Panc1 (cell line): ENCODE measurements around the gene EMC1. TPM values are rescaled to one million over a fixed set of nuclear protein-coding genes. Genes with fewer than 3 reads are reported as not detected.

ENCODE experiments used
- ATAC-seq: fragments of 200-7000 bp; cut with Tn5 transposase; 2 replicates; pipeline ENCODE4 v1.9.1; 2020; ENCODE audit warnings: mild to moderate bottlenecking, moderate library complexity
- BruUV-seq: library from RNA; stranded (reverse); fragments of 400-500 nt; replicated peaks from 2 replicates; lab custom pipeline; 2021; lab: Mats Ljungman, UMichigan
- CTCF ChIA-PET: fragments of 300-600 bp; sonication (Branson Sonifier 250); formaldehyde crosslinking; loops from one replicate; lab custom pipeline; 2022; ENCODE audit warnings: antibody characterized with exemption; lab: Charles Lee
- POLR2A ChIA-PET: fragments of 300-600 bp; sonication (Branson Sonifier 250); formaldehyde crosslinking; loops from one replicate; lab custom pipeline; 2022; ENCODE audit warnings: antibody characterized with exemption; lab: Charles Lee
- DNase-seq: peaks from one replicate; pipeline ENCODE4 v3.0.0-alpha.2; 2010; ENCODE audit warnings: low read depth, low spot score
- H3K27ac ChIP-seq: 2 replicates; pipeline ENCODE4 v1.5.1; 2011; ENCODE audit warnings: mild to moderate bottlenecking, low read length, inconsistent platforms
- H3K27me3 ChIP-seq: fragments of 200-500 bp; sonication (Bioruptor generic); 2 replicates; pipeline ENCODE4 v1.6.0; 2014; ENCODE audit warnings: low read length, inconsistent platforms; ENCODE audit not compliant: control insufficient read depth, insufficient read depth
- H3K36me3 ChIP-seq: fragments of 200-500 bp; sonication (Bioruptor generic); 2 replicates; pipeline ENCODE4 v1.5.1; 2014; ENCODE audit warnings: inconsistent platforms, mild to moderate bottlenecking, low read length, moderate library complexity; ENCODE audit not compliant: control insufficient read depth, insufficient read depth
- H3K4me1 ChIP-seq: 2 replicates; pipeline ENCODE4 v1.5.1; 2011; ENCODE audit warnings: inconsistent platforms, mild to moderate bottlenecking, low read length, moderate library complexity; ENCODE audit not compliant: control insufficient read depth, insufficient read depth
- H3K4me3 ChIP-seq, 2 experiments: 2 replicates each; pipeline ENCODE4 v1.5.1; 2011 to 2012; ENCODE audit warnings: low read depth in 2 of 2, low read length in 2 of 2, mild to moderate bottlenecking in 2 of 2, inconsistent platforms in 1 of 2, moderate library complexity in 1 of 2
- H3K9me3 ChIP-seq: fragments of 200-500 bp; sonication (Bioruptor generic); 2 replicates; pipeline ENCODE4 v1.5.1; 2014; ENCODE audit warnings: low read depth, mild to moderate bottlenecking, inconsistent platforms, low read length, moderate library complexity; ENCODE audit not compliant: control insufficient read depth, insufficient read depth
- CTCF ChIP-seq: fragments of 450-650 bp; IDR thresholded peaks from 2 replicates; pipeline ENCODE4 v1.5.1; 2017; ENCODE audit warnings: mild to moderate bottlenecking
- POLR2AphosphoS5 ChIP-seq: IDR thresholded peaks from 2 replicates; pipeline ENCODE4 v1.6.1; 2012; ENCODE audit warnings: mild to moderate bottlenecking, low read depth, low read length, moderate library complexity
- REST ChIP-seq, 2 experiments: IDR thresholded peaks; 2 replicates each; pipeline ENCODE4 v1.6.1; 2011 to 2012; ENCODE audit warnings: low read depth in 2 of 2, control low read depth in 1 of 2, low read length in 1 of 2, mild to moderate bottlenecking in 1 of 2, moderate library complexity in 1 of 2; ENCODE audit not compliant: insufficient read depth in 1 of 2
- SIN3A ChIP-seq: IDR thresholded peaks from 2 replicates; pipeline ENCODE4 v1.6.1; 2012; ENCODE audit warnings: low read depth, mild to moderate bottlenecking, low read length, moderate library complexity, borderline replicate concordance; ENCODE audit not compliant: insufficient read depth
- TCF7L2 ChIP-seq: IDR thresholded peaks from 2 replicates; pipeline ENCODE4 v1.6.1; 2011; ENCODE audit warnings: mild to moderate bottlenecking, low read depth, low read length, inconsistent platforms
- in situ Hi-C: cut with HindIII; loops from 2 replicates; pipeline ENCODE4 v1.10.0; 2016; ENCODE audit warnings: low sequenced_read_pairs, low pct_unique_long_range_greater_than_20kb
- intact Hi-C: fragments of 100-400 bp; cut with micrococcal nuclease; formaldehyde crosslinking; loops from one replicate; pipeline ENCODE4 v1.10.0; 2022; ENCODE audit not compliant: unreplicated experiment
- total RNA-seq: library from RNA; stranded (reverse); gene quantifications from one replicate; pipeline ENCODE4 v1.2.1, GENCODE V29; 2021; ENCODE audit not compliant: unreplicated experiment

Gene EMC1
- total RNA-seq, 1 experiment from 2014 or later: 103 TPM

GRCh38 chr1:19191811-19192210 is 59.5 kb downstream of the EMC1 start:
- in situ Hi-C loops (no loop called here), intact Hi-C loops (no loop called here)
- BruUV-seq: no TSS peak
- H3K36me3 ChIP-seq: peaks cover 31% of the 10 kb centered on the region
- no peak overlapping the region for H3K4me3 ChIP-seq
- TF ChIP-seq REST (IDR thresholded peaks at IDR 0.05; ENCODE audit: insufficient read depth in 1 of 2, low read depth in 2 of 2, low read length in 1 of 2) (no peak), POLR2AphosphoS5 (no peak)
- CTCF ChIA-PET: no interaction called here
- no peaks in the 10 kb centered on the region for H3K4me1 ChIP-seq
- no peak overlapping the region for H3K27ac ChIP-seq
- DNase-seq (no peak), ATAC-seq (no peak)
- POLR2A ChIA-PET: no interaction called here
- H3K9me3 ChIP-seq: no peaks in the 10 kb centered on the region
- H3K27me3 ChIP-seq: no peaks in the 10 kb centered on the region

DNA sequence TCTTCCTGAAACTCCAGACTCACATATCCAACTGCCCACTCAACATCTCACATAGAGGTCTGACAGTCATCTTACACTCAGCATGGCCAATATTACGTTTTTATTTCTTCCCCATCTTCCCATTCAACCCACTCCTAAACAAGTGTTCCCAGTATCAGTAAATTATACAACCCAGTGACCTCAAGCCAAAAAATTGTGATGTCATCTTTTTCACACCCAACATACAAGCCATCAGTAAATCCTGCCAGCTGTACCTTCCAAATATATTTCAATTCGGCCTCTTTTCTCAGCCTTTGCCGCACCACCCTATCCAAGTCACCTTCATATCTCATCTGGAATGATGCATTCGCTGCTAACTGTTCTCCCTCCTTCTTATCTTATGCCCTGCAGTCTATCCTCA is 60.9 kb downstream of the EMC1 start:
- POLR2A ChIA-PET: no interaction called here
- CTCF ChIA-PET: no interaction called here
- intact Hi-C loops: no loop called here

More for the DNA sequence above, 60.9 kb downstream of the EMC1 start:
- peaks cover 35% of the 10 kb centered on the region for H3K36me3 ChIP-seq
- in situ Hi-C loops: no loop called here
- TF ChIP-seq REST (IDR thresholded peaks at IDR 0.05; ENCODE audit: insufficient read depth in 1 of 2, low read depth in 2 of 2, low read length in 1 of 2): no peak
- no peak for TF ChIP-seq TCF7L2
- no peak for TF ChIP-seq POLR2AphosphoS5
- no peak for TF ChIP-seq SIN3A
- TF ChIP-seq CTCF: no peak
- no peak for DNase-seq
- ATAC-seq: no peak
- no peaks in the 10 kb centered on the region for H3K27me3 ChIP-seq
- no peak overlapping the region for H3K4me3 ChIP-seq
- no peaks in the 10 kb centered on the region for H3K9me3 ChIP-seq
- BruUV-seq: no TSS peak
- H3K27ac ChIP-seq: no peak overlapping the region
- no peaks in the 10 kb centered on the region for H3K4me1 ChIP-seq
